H1 (cell line): ENCODE results near the gene NDRG4. TPM values are rescaled to one million over a fixed set of nuclear protein-coding genes. Genes with fewer than 3 reads are reported as not detected.
A peak's percentile ranks its signal among the peaks of the same experiment; 100 is the strongest.

ENCODE experiments used
- CTCF ChIA-PET: fragments of 300-600 bp; sonication (Branson Sonifier 250); formaldehyde crosslinking; loops from one replicate; lab custom pipeline; 2021; ENCODE audit not compliant: partially characterized antibody; lab: Charles Lee
- POLR2A ChIA-PET: fragments of 300-600 bp; sonication (Branson Sonifier 250); formaldehyde crosslinking; loops from one replicate; lab custom pipeline; 2021; ENCODE audit warnings: inconsistent platforms; ENCODE audit not compliant: partially characterized antibody; lab: Charles Lee
- DNase-seq, 2 experiments: peaks; one replicate each; pipeline versions ENCODE4 v3.0.0 to v3.0.0-alpha.2; 2010 to 2022; ENCODE audit warnings: low spot score in 2 of 2, low read depth in 1 of 2, mixed read lengths in 1 of 2
- FAIRE-seq: peaks from 2 replicates; lab custom pipeline; 2011; peaks lifted over from hg19 to GRCh38; lab: Jason Lieb, UNC
- H2AFZ ChIP-seq: 2 replicates; pipeline ENCODE4 v1.8.1; 2012; ENCODE audit warnings: low read length, inconsistent platforms
- H2AK5ac ChIP-seq: 2 replicates; pipeline ENCODE4 v1.6.1; 2013; ENCODE audit warnings: low read depth, low read length
- H2BK120ac ChIP-seq: replicated peaks from 2 replicates; pipeline ENCODE3; 2013; ENCODE audit warnings: low read depth, low read length, inconsistent platforms
- H2BK12ac ChIP-seq: 2 replicates; pipeline ENCODE4 v1.6.1; 2013; ENCODE audit warnings: low read depth, low read length
- H2BK15ac ChIP-seq: 2 replicates; pipeline ENCODE4 v1.6.1; 2013; ENCODE audit warnings: low read length
- H2BK20ac ChIP-seq: 2 replicates; pipeline ENCODE4 v1.6.1; 2013; ENCODE audit warnings: low read length
- H2BK5ac ChIP-seq: 2 replicates; pipeline ENCODE4 v1.6.1; 2013; ENCODE audit warnings: low read depth, low read length
- H3K14ac ChIP-seq: 2 replicates; pipeline ENCODE4 v1.6.1; 2013; ENCODE audit warnings: inconsistent platforms; ENCODE audit not compliant: insufficient read length
- H3K18ac ChIP-seq: 2 replicates; pipeline ENCODE4 v1.6.1; 2013; ENCODE audit warnings: low read length; ENCODE audit errors: extremely low read depth
- H3K23ac ChIP-seq: 2 replicates; pipeline ENCODE4 v1.6.1; 2013; ENCODE audit warnings: inconsistent platforms; ENCODE audit not compliant: insufficient read length
- H3K23me2 ChIP-seq: 2 replicates; pipeline ENCODE4 v1.6.1; 2013; ENCODE audit warnings: low read depth, low read length
- H3K27ac ChIP-seq: 2 replicates; pipeline ENCODE4 v1.6.1; 2011; ENCODE audit warnings: low read depth, low read length, inconsistent platforms
- H3K27me3 ChIP-seq, 4 experiments: replicated peaks in 1 of 4; 1 replicate in 1 of 4; 2 replicates in 3 of 4; pipeline versions ENCODE4 v1.6.1 to v1.8.1; 2011 to 2013; ENCODE audit warnings: low read length in 3 of 4, mild to moderate bottlenecking in 3 of 4, inconsistent platforms in 2 of 4, mixed read lengths in 2 of 4, moderate library complexity in 1 of 4; ENCODE audit not compliant: control insufficient read depth in 3 of 4, insufficient read depth in 3 of 4; ENCODE audit errors: extremely low read depth in 1 of 4
- H3K36me3 ChIP-seq, 4 experiments: 2 replicates each; pipeline versions ENCODE4 v1.6.1 to v1.8.1; 2011 to 2013; ENCODE audit warnings: mild to moderate bottlenecking in 4 of 4, low read length in 3 of 4, moderate library complexity in 2 of 4, control low read depth in 1 of 4, inconsistent platforms in 1 of 4; ENCODE audit not compliant: insufficient read depth in 4 of 4, control insufficient read depth in 2 of 4
- H3K4ac ChIP-seq: replicated peaks from 2 replicates; pipeline ENCODE3; 2013; ENCODE audit warnings: low read length, low read depth, mixed read lengths, inconsistent platforms; ENCODE audit not compliant: insufficient read length
- H3K4me1 ChIP-seq, 4 experiments: replicated peaks in 1 of 4; 1 replicate in 1 of 4; 2 replicates in 3 of 4; pipeline versions ENCODE4 v1.6.1 to v1.8.1; 2011 to 2013; ENCODE audit warnings: low read length in 3 of 4, inconsistent platforms in 2 of 4, mixed read lengths in 1 of 4; ENCODE audit not compliant: insufficient read depth in 4 of 4, control insufficient read depth in 3 of 4
- H3K4me2 ChIP-seq, 2 experiments: 2 replicates each; pipeline versions ENCODE4 v1.6.1 to v1.8.1; 2011 to 2013; ENCODE audit warnings: low read depth in 2 of 2, low read length in 2 of 2, control low read depth in 1 of 2, inconsistent platforms in 1 of 2, mild to moderate bottlenecking in 1 of 2; ENCODE audit not compliant: insufficient read depth in 1 of 2
- H3K4me3 ChIP-seq, 4 experiments: fragments of 200-600, 300-600 bp in 1 of 4; sonication (generic), shearing (Covaris generic), sonication (Bioruptor Twin) in 1 of 4; 2 replicates each; pipeline versions ENCODE4 v1.5.1 to v1.8.1; 2011 to 2016; ENCODE audit warnings: low read length in 4 of 4, low read depth in 3 of 4, control low read depth in 2 of 4, inconsistent platforms in 2 of 4, mild to moderate bottlenecking in 2 of 4, mixed read lengths in 1 of 4, moderate library complexity in 1 of 4; ENCODE audit not compliant: insufficient read depth in 2 of 4; ENCODE audit errors: extremely low read depth in 1 of 4
- H3K56ac ChIP-seq: replicated peaks from 2 replicates; pipeline ENCODE3; 2013; ENCODE audit warnings: low read depth, mild to moderate bottlenecking, mixed read lengths, low read length, inconsistent platforms; ENCODE audit not compliant: insufficient read length
- H3K79me1 ChIP-seq: 2 replicates; pipeline ENCODE4 v1.6.1; 2013; ENCODE audit warnings: low read depth, low read length, control low read depth
- H3K79me2 ChIP-seq, 2 experiments: 2 replicates each; pipeline versions ENCODE4 v1.6.1 to v1.8.1; 2012 to 2013; ENCODE audit warnings: low read length in 2 of 2, mild to moderate bottlenecking in 2 of 2, inconsistent platforms in 1 of 2; ENCODE audit not compliant: insufficient read depth in 2 of 2, control insufficient read depth in 1 of 2
- H3K9ac ChIP-seq, 4 experiments: replicated peaks in 1 of 4; 1 replicate in 1 of 4; 2 replicates in 3 of 4; pipeline versions ENCODE4 v1.6.1 to v1.8.1; 2011 to 2013; ENCODE audit warnings: low read depth in 3 of 4, low read length in 3 of 4, control low read depth in 2 of 4, mild to moderate bottlenecking in 2 of 4, moderate library complexity in 2 of 4, inconsistent platforms in 1 of 4; ENCODE audit errors: extremely low read depth in 1 of 4
- H3K9me3 ChIP-seq, 2 experiments: 2 replicates each; pipeline versions ENCODE4 v1.6.1 to v1.8.1; 2012 to 2013; ENCODE audit warnings: mild to moderate bottlenecking in 2 of 2, moderate library complexity in 2 of 2, control low read depth in 1 of 2, inconsistent platforms in 1 of 2, low read depth in 1 of 2, low read length in 1 of 2, mixed read lengths in 1 of 2; ENCODE audit not compliant: insufficient read depth in 2 of 2
- H4K20me1 ChIP-seq, 2 experiments: replicated peaks in 1 of 2; 2 replicates each; pipeline versions ENCODE3 to v1.8.1; 2011 to 2013; ENCODE audit warnings: inconsistent platforms in 2 of 2, low read length in 2 of 2, mild to moderate bottlenecking in 1 of 2; ENCODE audit not compliant: insufficient read depth in 2 of 2, control insufficient read depth in 1 of 2
- H4K5ac ChIP-seq: 2 replicates; pipeline ENCODE4 v1.6.1; 2013; ENCODE audit warnings: low read length, low read depth, mixed read lengths, inconsistent platforms; ENCODE audit not compliant: insufficient read length
- H4K8ac ChIP-seq: 2 replicates; pipeline ENCODE4 v1.8.0; 2013; ENCODE audit warnings: mild to moderate bottlenecking, moderate library complexity, low read length, inconsistent platforms; ENCODE audit not compliant: insufficient read depth; ENCODE audit errors: extremely low read depth
- H4K91ac ChIP-seq: replicated peaks from 2 replicates; pipeline ENCODE3; 2013; ENCODE audit warnings: low read length, mixed read lengths, inconsistent platforms; ENCODE audit not compliant: insufficient read length
- ATF2 ChIP-seq: IDR thresholded peaks from 2 replicates; pipeline ENCODE4 v1.6.1; 2012; ENCODE audit warnings: low read length, inconsistent platforms
- CTCF ChIP-seq, 3 experiments: IDR thresholded peaks; 1 replicate in 2 of 3; 2 replicates in 1 of 3; pipeline versions ENCODE4 v1.5.1 to v1.6.1; 2011; ENCODE audit warnings: low read length in 3 of 3, mild to moderate bottlenecking in 3 of 3, inconsistent platforms in 2 of 3, low read depth in 1 of 3, moderate library complexity in 1 of 3; ENCODE audit not compliant: insufficient read depth in 1 of 3; ENCODE audit errors: control extremely low read depth in 1 of 3
- EGR1 ChIP-seq: IDR thresholded peaks from 2 replicates; pipeline ENCODE4 v1.6.1; 2011; ENCODE audit warnings: low read depth, low read length, borderline replicate concordance
- RBBP5 ChIP-seq: IDR thresholded peaks from 2 replicates; pipeline ENCODE4 v1.7.1; 2012; ENCODE audit warnings: low read depth, mild to moderate bottlenecking, inconsistent platforms, low read length, moderate library complexity, borderline replicate concordance
- TAF1 ChIP-seq: IDR thresholded peaks from 2 replicates; pipeline ENCODE4 v1.6.1; 2011; ENCODE audit warnings: mild to moderate bottlenecking, low read depth, low read length
- ZNF274 ChIP-seq: IDR thresholded peaks from 2 replicates; pipeline ENCODE4 v1.7.0; 2012; ENCODE audit warnings: low read length, borderline replicate concordance; ENCODE audit errors: extremely low read depth
- WGBS, 2 experiments: shearing (Covaris generic) in 1 of 2; methylation state at CpG; one replicate each; pipeline versions ENCODE4 v1.1.6 to v1.1.7; 2013 to 2015; ENCODE audit warnings: low lambda C conversion rate in 2 of 2, mixed read lengths in 2 of 2, inconsistent platforms in 1 of 2, low coverage in 1 of 2, missing lambda C conversion rate in 1 of 2; ENCODE audit not compliant: insufficient replicate concordance in 2 of 2, insufficient coverage in 1 of 2, insufficient read length in 1 of 2; ENCODE audit errors: extremely low coverage in 1 of 2, missing lambda C conversion rate in 1 of 2; 5-methylcytosine and 5-hydroxymethylcytosine counted together
- polyA plus RNA-seq, 7 experiments: library from polyadenylated mRNA; depleted of rRNA in 3 of 7; stranded (reverse) in 5 of 7; unstranded in 2 of 7; fragments of >200 nt in 5 of 7; fragments of 200-250 nt in 2 of 7; gene quantifications; 1 replicate in 5 of 7; 2 replicates in 1 of 7; 4 replicates in 1 of 7; pipeline versions ENCODE4 v1.2.1 to v1.2.3, GENCODE V29; 2011 to 2013; ENCODE audit warnings: missing spikeins in 2 of 7, mixed read lengths in 2 of 7
- total RNA-seq: library from RNA; stranded (reverse); fragmentation: NEBNext Ultra II Directional; extraction: Animal tissue kit (Norgen Biotek cat#: 25700); gene quantifications from 2 replicates; pipeline ENCODE4 v1.2.1, GENCODE V29; 2021

Gene NDRG4
- total and polyA plus RNA-seq, 2 of the 8 experiments (the other 6 are each of a cell fraction or from before 2014, with no cell fraction given) = 20.8 to 30.9 TPM

- Histone ChIP-seq H3K4ac (no peak overlapping the region), H3K23me2 (no peaks in the 10 kb centered on the region; the same call in 1 of the 2 replicates), H4K91ac (no peak overlapping the region), H3K18ac (no peak overlapping the region), H3K27ac (no peak overlapping the region), H3K79me1 (no peaks in the 10 kb centered on the region; the same call in 1 of the 2 replicates), H2BK120ac (no peak overlapping the region), H2AK5ac (peak overlapping the region; percentile 60; the same call in 1 of the 2 replicates), H2BK15ac (no peak overlapping the region), H3K56ac (no peak overlapping the region), H2BK20ac (no peak overlapping the region), H3K9ac (no peak overlapping the region), H2BK5ac (no peak overlapping the region), H3K36me3 (0 out of 8 replicates have a peak, but pooled peaks cover 0 to 5% (median 0%) of the 10 kb centered on the region in 4 experiments), H3K79me2 (peaks cover 0 to 11% of the 10 kb centered on the region in 2 experiments; a peak in 2 of 4 replicates), H3K9me3 (no peaks in the 10 kb centered on the region), H3K4me1 (peaks cover 0 to 6% (median under 1%) of the 10 kb centered on the region in 4 experiments; a peak in 3 of 7 replicates), H2AFZ (no peak overlapping the region), H3K27me3 (no peaks in the 10 kb centered on the region), H4K8ac (peak overlapping the region; percentile 36), H3K4me2 (no peak overlapping the region), H3K14ac (no peak overlapping the region), H3K4me3 (no peak overlapping the region), H4K20me1 (peaks cover 4 to 6% of the 10 kb centered on the region in 2 experiments), H4K5ac (no peak overlapping the region), H2BK12ac (no peak overlapping the region), H3K23ac (no peak overlapping the region)
- WGBS, 2 experiments = 92% methylated on average over 30 of the region's 30 CpGs; no CpG with 5 or more reads in 1 of the 2 experiments
- ChIA-PET POLR2A (no interaction called here), CTCF (interaction anchor here (0.8 to 3.1 kb wide), 15 partner anchors 9 to 310 kb away, joined by 3 to 23 read pairs (median 5); partner anchors contain the start of gene NDRG4)
- DNase-seq (peak in 1 of 2 experiments; percentile 37), FAIRE-seq (no peak)
- TF ChIP-seq RBBP5 (no peak), CTCF (IDR thresholded peaks at IDR 0.05; ENCODE audit: control extremely low read depth in 1 of 3, insufficient read depth in 1 of 3, low read depth in 1 of 3, low read length in 3 of 3) (no peak), ZNF274 (no peak), ATF2 (no peak), EGR1 (no peak), TAF1 (no peak)
Measured at GRCh38 chr16:58510776-58511628, 11.1 kb downstream of the NDRG4 start.
